ENCODE measurements around the gene GRAMD4. TPM values are rescaled to one million over a fixed set of nuclear protein-coding genes. Genes with fewer than 3 reads are reported as not detected.
A peak's percentile ranks its signal among the peaks of the same experiment; 100 is the strongest.

GRAMD4 gene
- total RNA-seq, 4 donors from 2014 or later, result 16.7 to 106 (median 53.3) TPM

DNA sequence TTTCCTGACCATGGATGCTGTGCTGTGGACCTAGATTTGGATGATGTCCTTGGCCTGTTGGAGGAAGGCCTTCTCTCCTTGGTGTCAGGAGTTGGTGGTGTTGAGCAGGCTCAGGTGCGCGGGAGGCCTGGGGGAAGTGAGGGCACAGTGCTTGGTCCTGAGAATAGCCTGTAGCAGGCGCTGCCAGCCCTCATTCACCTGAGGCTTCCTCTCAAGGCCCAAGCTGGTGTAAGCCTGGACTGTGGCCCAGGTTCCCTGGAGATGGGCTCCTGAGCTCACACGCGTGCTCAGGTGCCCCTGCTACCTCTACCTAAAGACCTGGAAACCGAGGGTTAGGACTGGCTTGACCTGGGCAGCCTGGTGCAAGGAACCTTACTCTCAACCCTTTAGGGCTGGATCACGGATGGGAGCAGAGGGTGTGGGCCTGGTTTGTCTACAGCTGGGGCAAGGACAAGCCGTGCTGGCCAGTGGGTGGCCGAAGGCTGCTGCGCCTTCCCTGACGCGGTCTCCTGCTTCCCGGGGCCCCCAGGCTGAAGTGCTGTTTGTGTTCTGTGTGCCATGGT is 7.8 kb upstream of the GRAMD4 start:
- TF ChIP-seq POLR2A (IDR thresholded peaks at IDR 0.05), result no peak
- TF ChIP-seq, protein P1, sequence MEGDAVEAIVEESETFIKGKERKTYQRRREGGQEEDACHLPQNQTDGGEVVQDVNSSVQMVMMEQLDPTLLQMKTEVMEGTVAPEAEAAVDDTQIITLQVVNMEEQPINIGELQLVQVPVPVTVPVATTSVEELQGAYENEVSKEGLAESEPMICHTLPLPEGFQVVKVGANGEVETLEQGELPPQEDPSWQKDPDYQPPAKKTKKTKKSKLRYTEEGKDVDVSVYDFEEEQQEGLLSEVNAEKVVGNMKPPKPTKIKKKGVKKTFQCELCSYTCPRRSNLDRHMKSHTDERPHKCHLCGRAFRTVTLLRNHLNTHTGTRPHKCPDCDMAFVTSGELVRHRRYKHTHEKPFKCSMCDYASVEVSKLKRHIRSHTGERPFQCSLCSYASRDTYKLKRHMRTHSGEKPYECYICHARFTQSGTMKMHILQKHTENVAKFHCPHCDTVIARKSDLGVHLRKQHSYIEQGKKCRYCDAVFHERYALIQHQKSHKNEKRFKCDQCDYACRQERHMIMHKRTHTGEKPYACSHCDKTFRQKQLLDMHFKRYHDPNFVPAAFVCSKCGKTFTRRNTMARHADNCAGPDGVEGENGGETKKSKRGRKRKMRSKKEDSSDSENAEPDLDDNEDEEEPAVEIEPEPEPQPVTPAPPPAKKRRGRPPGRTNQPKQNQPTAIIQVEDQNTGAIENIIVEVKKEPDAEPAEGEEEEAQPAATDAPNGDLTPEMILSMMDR (IDR thresholded peaks at IDR 0.05 in 4 of 5, conservative IDR thresholded peaks at IDR 0.05 in 1 of 5), result no peak
- Histone ChIP-seq H3K4me1 (peaks cover 4 to 24% of the 10 kb centered on the region in 2 donors), H3K27ac (peak overlapping the region in 3 of 4 donors; percentile 27 to 43 (median 33)), H3K27me3 (no peaks in the 10 kb centered on the region), H3K9me3 (no peaks in the 10 kb centered on the region), H3K36me3 (no peaks in the 10 kb centered on the region), H3K4me3 (no peak overlapping the region)
- intact Hi-C loops (cut with DNase I; ENCODE audit: low total_unique reads) (no loop called here), in situ Hi-C loops (cut with MboI; ENCODE audit: low sequenced_read_pairs in 4 of 4) (no loop called here)
- DNase-seq (no peak), ATAC-seq (no peak)

DNA sequence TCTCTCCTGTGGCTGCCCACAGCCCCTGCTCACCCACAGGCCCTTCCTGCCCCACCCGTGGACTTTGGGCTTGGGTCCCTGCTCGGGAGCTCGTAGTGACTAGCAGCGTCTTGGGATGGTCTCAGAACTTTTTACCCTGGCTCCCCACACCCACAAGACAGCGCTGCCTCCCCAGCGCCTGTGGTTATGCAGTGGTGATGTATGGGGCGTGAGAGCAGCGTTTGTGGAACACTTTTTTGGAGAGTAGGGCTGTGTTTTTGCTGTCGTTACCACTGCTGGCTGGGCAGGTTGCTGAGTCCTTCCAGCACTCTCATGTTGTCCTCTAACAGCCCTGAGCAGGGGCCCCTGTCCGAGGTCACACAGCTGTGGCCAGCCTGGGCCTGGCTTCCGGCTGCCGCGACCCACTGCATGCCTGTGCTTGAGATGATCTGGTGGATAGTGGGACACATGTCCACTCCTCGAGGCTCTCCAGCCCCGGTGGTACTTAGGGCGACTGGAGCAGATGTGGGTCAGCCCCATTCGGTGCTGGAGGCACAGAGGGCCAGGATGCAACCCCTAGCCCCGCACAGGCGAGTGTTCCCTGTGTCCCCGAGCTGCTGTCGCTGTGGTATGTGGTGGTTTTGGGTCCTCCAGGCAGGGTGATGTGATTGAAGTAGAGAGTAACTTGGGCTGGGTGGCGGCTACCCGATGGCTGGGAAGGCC is 7.1 kb upstream of the GRAMD4 start:
- ATAC-seq, result no peak
- TF ChIP-seq, protein P1 (IDR thresholded peaks at IDR 0.05 in 4 of 5, conservative IDR thresholded peaks at IDR 0.05 in 1 of 5), result no peak
- TF ChIP-seq POLR2A (IDR thresholded peaks at IDR 0.05), result no peak
- DNase-seq, result no peak
- in situ Hi-C loops (cut with MboI; ENCODE audit: low sequenced_read_pairs in 4 of 4), result no loop called here
- H3K4me1 ChIP-seq, result peaks cover 10 to 29% of the 10 kb centered on the region in 2 donors
- H3K36me3 ChIP-seq, result no peaks in the 10 kb centered on the region
- no peaks in the 10 kb centered on the region for H3K9me3 ChIP-seq
- peak overlapping the region in 3 of 4 donors; percentile 27 to 43 (median 33) for H3K27ac ChIP-seq
- no peak overlapping the region for H3K4me3 ChIP-seq
- no peaks in the 10 kb centered on the region for H3K27me3 ChIP-seq
- intact Hi-C loops (cut with DNase I; ENCODE audit: low total_unique reads), result no loop called here

DNA sequence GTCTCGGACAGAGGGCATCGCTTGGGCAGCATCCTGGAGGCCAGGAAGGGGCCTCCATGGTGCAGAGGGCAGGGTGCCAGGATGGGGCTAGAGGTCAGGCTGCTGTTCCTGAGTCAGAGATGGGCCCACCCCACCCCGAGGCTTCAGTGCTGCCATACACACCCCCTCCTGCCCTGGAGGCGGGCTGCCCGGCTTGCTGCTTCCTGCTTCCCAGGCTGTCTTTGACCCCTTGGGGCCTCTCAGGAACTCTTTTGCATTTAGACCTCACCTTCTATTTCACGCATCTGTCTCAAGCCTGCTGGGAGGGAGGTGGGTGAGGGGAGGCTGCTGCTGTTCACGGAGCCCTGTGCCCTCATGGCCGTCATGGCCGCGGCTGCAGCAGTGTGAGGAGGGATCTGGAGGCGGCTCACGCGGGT is 6.6 kb upstream of the GRAMD4 start:
- H3K27me3 ChIP-seq, result no peaks in the 10 kb centered on the region
- H3K4me3 ChIP-seq, result no peak overlapping the region
- no peaks in the 10 kb centered on the region for H3K9me3 ChIP-seq
- no peak for ATAC-seq
- intact Hi-C loops (cut with DNase I; ENCODE audit: low total_unique reads), result no loop called here
- H3K27ac ChIP-seq, result peak overlapping the region in 1 of 4 donors; percentile 43
- in situ Hi-C loops (cut with MboI; ENCODE audit: low sequenced_read_pairs in 4 of 4), result no loop called here
- H3K36me3 ChIP-seq, result no peaks in the 10 kb centered on the region
- DNase-seq, result no peak
- H3K4me1 ChIP-seq, result peaks cover 16 to 35% of the 10 kb centered on the region in 2 donors
- TF ChIP-seq POLR2A (IDR thresholded peaks at IDR 0.05), result no peak
- TF ChIP-seq, protein P1 (IDR thresholded peaks at IDR 0.05 in 4 of 5, conservative IDR thresholded peaks at IDR 0.05 in 1 of 5), result no peak

DNA sequence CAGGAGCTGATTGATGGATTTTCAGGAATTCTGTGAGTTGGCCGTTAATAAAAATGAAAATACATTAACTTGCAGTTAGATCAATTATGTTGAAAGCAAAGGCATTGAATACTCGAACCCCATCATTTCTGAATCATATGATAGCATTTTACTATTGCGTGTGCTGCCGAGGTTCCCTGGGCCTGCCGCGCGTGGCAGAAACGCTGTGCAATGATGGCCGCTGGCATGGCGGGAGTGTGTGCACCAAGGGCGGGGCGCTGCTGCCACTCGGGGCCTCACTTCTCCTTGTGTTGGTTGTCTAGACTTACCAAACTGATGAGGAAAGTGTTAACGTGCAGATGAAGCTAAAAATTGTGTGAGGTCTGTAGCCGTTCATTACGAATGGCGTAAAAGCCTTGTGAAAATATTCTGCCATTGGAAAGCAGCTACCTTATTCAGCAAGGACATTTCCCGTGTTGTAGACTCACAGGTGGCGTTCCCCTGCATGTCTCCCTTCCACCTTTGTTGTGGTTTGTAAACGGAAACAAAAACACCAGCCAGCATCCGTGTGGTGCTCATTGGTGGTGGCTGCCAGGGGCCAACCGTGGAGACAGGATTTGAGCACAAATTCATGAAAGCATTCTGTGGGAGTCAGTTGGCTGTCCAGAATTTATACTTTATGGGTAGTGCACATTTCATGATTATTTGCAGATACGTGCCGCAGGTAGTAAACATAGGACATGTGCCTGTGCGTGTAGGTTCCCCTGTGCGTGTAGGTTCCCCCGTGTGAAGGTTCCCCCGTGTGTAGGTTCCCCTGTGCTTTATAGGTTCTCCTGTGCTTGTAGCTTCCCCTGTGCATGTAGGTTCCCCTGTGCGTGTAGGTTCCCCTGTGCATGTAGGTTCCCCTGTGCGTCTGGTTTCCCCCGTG is 5.9 kb upstream of the GRAMD4 start:
- intact Hi-C loops (cut with DNase I; ENCODE audit: low total_unique reads), result no loop called here
- no peak for DNase-seq
- no peaks in the 10 kb centered on the region for H3K9me3 ChIP-seq
- ATAC-seq, result no peak
- TF ChIP-seq POLR2A (IDR thresholded peaks at IDR 0.05), result no peak
- TF ChIP-seq, protein P1 (IDR thresholded peaks at IDR 0.05 in 4 of 5, conservative IDR thresholded peaks at IDR 0.05 in 1 of 5), result no peak
- peaks cover 23 to 42% of the 10 kb centered on the region in 2 donors for H3K4me1 ChIP-seq
- H3K27me3 ChIP-seq, result no peaks in the 10 kb centered on the region
- no peak overlapping the region for H3K27ac ChIP-seq
- in situ Hi-C loops (cut with MboI; ENCODE audit: low sequenced_read_pairs in 4 of 4), result no loop called here
- H3K4me3 ChIP-seq, result no peak overlapping the region
- no peaks in the 10 kb centered on the region for H3K36me3 ChIP-seq

Data from gastrocnemius medialis (tissue), 4 donors.